CD4-positive, alpha-beta T cell treated with Interleukin-17A for 4 hours (primary cell): Measurements from ENCODE around the gene CMC4.
A peak's percentile ranks its signal among the peaks of the same experiment; 100 is the strongest.

Source experiments
- DNase-seq: peaks from one replicate; pipeline ENCODE4 v3.0.0-alpha.2; 2020; ENCODE audit warnings: mixed read lengths

Gene CMC4

DNA sequence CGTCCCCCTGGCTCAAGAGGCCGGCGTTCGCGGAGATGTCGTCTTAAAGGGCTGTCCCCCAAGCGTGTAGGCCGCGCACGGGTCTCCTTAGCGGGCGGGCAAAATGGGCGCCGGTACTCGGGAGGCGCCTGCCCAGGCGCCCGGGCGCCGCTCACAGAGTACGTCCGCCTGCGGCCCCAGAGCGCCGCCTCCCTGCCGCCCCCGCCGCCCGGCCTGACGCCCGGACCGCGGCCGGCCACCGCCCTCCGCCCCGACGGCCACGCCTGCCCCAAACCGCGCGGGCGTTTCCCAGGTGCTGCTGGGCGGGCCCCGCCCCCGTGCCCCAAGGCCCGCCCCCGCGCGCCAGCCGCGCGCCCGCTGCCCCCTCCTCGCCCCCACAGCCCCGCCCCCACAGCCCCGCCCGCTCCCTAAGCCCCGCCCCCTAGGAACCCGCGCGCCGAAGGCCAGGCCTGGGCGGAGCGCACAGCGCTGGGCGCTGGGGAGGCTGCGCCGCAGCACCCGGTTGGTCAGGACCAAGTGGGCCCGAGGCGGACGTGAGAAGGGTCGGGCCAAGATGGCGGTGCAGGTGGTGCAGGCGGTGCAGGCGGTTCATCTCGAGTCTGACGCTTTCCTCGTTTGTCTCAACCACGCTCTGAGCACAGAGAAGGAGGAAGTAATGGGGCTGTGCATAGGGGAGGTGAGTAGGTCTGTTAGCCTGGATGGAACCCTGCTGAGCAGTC, at the start of gene CMC4, which contains the start of the genes BRCC3 and MTCP1:
Gene CMC4 (minus strand): TSS at position 162 of the 719 bp plus-strand sequence. CDS start 7,113 bp downstream, outside the sequence.
Gene BRCC3 (plus strand): TSS at position 534 of the 719 bp plus-strand sequence. CDS start 20 bp downstream, at position 554.
Gene MTCP1 (minus strand): TSS at position 162 of the 719 bp plus-strand sequence. CDS start 5,126 bp downstream, outside the sequence.
- DNase-seq = peak; percentile 82

- no peak for DNase-seq
Observed at GRCh38 chrX:155115174-155115819, 44.4 kb upstream of the CMC4 start.

DNA sequence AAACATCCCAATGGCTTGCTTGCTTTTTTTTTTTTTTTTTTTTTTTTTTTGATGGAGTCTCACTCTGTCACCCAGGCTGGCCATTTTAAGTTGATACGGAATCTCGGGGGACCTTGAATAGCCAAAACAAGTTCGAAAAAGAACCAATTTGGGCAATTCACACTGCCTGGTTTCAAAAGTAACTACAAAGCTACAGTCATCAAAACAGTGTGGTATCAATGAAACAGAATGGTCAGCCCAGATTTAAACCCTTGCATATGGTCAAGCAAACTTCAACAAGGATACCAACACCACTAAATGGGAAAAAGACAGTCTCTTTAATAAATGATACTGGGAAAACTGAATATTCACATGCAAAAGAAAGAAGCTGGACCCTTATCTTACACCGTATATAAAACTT, 42.2 kb upstream of the CMC4 start:
- no peak for DNase-seq

DNA sequence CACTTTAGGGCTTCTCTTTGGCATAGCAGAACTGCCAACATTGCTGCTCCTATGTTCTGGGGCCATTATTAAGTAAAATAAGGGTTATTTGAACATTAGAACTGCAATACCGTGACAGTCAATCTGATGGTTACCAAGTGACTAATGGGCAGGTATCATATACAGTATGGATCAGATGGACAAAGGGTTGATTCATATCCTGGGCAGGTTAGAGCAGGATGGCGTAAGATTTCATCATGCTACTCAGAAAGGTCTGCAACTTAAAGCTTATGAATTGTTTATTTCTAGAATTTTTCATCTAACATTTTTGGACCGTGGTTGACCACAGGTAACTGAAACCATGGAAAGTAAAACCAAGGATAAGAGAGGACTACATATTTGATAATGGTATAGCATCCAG, 41.2 kb upstream of the CMC4 start:
- DNase-seq = no peak

DNA sequence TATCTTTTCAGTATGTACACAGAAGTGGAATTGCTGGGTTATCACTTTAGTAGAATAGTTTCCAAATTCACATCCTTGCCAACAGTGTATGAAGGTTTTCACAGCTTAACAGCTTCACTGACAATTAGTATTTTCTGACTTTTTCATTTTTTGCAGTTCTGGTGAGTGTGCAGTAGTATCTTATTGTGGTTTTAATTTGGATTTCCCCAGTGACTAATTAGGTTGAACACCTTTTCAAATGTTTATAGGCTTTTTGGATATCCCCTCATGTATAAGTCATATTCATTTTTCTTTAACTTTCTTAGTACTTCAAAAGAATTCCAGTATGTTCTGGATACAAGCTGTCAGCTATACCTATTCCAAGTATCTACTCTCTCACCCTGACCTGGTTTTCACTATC, 37.5 kb upstream of the CMC4 start:
- no peak for DNase-seq

DNA sequence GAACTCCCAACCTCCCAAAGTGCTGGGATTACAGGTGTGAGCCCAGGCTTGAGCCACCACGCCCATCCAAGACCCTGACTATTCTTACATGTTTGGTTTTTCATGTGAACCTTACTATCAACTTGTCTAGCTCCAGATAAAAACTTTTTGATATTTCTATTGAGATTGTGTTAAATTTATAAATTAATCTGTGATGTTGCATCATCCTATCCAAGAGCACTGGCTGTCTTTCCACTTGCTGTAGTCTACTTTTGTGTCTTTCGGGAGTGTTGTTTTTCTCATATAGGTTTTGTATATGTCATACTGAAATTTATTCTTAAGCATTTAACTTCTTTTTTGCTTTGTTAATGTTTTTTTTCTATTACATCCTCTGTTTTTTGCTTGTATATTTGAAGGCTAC, 35.0 kb upstream of the CMC4 start:
- no peak for DNase-seq

DNA sequence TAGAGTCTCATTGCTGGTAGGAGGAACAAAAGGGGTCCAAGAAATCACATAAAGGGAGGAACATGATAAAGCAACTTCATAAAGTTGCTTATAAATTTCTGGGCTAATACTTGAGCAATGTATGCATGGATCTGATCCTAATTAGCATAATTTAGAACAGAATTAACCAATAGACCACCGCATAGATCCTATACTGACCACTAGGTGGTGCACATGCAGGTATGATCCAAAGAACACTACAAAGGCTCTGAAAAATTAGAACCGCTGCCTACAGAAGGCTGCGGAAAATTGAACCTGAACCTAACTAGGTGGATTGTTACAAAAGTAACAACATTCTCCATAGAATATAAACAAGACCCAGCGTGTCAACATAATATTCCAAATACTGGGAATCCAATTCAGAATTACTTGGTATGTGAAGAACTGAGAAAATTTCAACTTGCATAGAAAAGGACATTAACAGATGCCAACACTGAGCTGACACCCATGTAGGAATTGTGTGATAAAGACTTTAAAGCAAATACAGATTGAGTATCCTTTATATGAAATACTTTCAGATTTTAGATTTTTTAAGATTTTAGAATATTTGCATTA, 23.6 kb upstream of the CMC4 start:
- DNase-seq = peak; percentile 42

GRCh38 chrX:155086961-155087735, 16.2 kb upstream of the CMC4 start:
- no peak for DNase-seq

DNA sequence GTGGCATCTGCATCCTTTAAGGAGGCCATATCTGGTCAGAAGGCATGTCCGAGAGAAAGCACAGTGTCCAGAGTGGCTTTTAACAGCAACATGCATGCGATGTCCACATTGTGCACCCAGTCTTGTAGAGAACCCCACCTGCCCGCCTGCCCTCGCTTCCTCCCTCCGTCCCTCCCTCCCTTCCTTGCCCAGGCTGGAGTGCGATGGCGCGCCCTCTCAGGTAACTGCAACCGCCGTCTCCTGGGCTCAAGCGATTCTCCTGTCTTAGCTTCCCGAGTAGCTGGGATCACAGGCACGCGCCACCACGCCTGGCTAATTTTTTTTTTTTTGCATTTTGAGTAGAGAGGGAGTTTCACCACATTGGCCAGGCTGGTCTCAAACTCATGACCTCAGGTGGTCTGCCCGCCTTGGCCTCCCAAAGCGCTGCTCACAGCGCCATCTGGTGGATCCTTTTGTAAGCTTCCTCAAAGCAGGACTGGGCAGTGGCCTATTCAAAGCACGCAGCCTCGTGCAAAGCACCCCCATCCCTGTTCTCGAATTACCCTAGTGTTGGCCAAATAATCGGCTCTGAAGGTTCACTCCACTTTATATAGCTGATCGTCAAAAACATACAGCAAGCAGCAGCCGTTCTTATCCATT, 15.4 kb upstream of the CMC4 start:
- DNase-seq = peak; percentile 62

- no peak for DNase-seq
Observed at GRCh38 chrX:155071694-155072280, 851 bp upstream of the CMC4 start.

- no peak for DNase-seq
Observed at GRCh38 chrX:155070663-155070974, 317 bp downstream of the CMC4 start.

GRCh38 chrX:155070038-155070437, 898 bp downstream of the CMC4 start:
- no peak for DNase-seq

DNA sequence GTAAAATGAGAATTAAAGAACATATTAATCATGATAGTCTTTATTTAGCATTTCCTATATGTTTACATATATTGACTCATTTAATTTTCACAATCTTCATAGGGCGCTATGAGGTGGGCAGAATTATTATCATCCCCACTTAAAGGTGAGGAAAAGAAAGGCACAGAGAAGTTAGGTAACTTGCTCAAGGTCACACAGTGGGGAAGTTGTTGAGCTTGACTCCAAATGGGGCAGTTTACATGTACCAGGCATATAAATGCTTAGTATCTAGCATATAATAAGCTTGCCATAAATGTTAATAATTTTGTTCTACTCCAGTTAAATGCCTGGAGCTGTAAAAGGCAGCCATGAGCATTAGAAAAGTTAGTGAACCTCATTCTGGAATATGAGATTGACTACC, 1.5 kb downstream of the CMC4 start:
- no peak for DNase-seq

DNA sequence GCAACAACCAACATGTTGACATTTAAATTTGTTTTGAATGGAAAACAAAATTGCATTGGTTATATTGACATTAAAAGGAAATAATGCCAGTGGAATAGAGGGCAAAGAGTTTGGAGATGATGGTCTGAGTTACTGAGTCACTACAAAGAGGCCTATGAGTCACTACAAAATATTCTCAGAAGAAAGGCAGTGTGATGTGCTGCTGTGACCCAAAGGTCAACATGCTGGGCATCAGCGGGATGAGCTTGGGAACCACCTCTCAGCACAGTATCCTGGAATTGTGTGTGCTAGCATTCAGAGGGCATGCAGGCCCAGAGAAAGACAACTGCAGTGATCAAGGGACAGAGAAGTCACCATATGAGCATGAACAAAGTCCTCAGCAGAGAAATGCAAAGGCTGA, 2.8 kb downstream of the CMC4 start:
- DNase-seq = no peak

DNA sequence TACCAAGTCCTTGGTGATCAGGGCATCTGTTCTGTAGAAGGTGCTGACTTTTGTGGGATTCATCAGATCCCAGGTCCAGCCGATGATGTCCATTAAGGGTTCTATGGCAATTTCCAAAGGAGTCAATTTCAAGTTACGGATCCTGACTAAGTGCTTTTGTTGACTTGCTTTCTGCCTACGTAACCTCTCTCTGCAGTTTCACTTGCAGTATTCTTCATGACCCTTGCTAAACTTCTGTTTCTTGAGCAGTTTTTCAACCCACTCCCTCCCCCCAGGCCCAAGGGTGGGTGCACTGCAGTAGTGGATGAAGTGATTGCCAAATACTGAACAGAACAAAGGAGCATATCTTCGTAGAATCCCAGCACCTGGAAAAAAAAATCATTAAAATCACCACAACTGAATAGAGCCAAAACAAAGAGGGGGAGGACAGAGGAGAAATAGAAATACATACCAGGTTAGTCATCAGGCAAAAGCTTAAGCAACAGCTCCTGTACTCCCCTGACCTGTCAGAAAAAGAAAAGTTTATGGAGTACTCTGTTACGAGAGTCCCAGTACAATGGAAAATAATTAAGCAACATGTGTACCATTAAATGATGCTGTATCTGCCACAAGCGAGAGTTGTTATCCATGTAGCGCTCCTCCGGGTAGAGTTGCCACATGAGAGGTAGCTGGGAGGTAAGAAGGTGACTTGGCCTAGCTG, 5.8 kb downstream of the CMC4 start:
- DNase-seq = no peak

DNA sequence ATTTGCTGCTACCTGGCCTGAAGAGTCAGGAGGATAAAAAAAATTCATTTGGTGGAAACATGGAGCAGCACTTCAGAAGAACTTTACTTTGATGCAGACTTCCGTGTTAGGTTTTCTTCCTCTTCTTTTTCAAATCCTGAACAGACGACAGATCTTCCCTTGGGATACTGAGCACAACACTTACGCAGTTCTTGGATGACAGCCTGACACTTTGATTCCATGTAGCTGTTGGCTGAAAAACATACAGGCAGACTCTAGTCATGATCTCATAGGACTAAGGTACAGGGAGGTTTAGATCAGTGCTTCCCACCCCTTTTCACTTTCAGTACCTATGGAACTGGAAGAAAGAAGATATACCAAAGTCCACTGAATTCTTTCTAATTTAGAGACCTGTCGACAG, 9.2 kb downstream of the CMC4 start:
- no peak for DNase-seq

GRCh38 chrX:155056877-155057792, 13.8 kb downstream of the CMC4 start:
- peak; percentile 65 for DNase-seq

DNA sequence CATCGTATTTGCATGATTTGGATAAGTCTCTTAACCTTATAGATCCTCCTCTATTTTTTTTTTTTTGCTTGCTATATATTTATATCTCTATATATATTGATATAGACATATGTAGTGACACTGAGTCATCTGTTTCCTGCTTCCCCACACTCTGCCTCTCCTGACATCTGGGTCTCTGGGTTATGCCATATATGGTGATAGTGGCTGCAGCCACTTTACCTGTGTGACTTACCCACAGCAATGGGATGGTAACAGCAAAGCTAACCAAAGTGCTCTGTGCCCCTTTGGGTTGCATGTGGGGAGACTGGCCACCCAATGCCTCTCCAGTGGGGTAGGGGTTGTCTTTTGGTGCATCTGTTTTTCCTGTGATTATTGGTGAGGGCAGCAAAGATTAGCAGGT, 14.5 kb downstream of the CMC4 start:
- peak; percentile 39 for DNase-seq

- no peak for DNase-seq
Observed at GRCh38 chrX:155055494-155055893, 15.4 kb downstream of the CMC4 start.

DNA sequence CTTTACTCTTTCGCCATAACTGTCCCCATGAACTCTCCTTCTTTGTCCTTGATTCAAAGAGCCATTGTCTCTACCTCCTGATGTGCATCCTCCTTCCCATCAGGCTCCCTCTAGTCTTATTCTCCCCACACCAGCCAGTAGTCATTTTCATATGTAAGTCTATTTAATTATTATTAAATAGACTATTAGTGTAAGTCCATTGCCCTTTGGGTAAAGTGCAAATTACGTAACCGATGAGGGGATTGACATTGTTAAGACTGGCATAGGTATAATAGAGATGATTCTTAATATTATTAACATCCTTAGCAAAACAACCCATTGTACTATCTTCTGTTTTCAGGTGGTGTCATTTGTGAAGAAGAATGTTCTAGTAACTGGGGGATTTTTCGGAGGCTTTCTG, 16.7 kb downstream of the CMC4 start:
- DNase-seq = no peak

GRCh38 chrX:155053656-155054055, 17.3 kb downstream of the CMC4 start:
- no peak for DNase-seq
